HG03139 (cell line): ENCODE results near the gene SCN3B.

Experiments used
- ATAC-seq: cut with Tn5 transposase; IDR thresholded peaks from one replicate; pipeline ENCODE4 v1.9.1; 2021; ENCODE audit not compliant: unreplicated experiment

Gene SCN3B

DNA sequence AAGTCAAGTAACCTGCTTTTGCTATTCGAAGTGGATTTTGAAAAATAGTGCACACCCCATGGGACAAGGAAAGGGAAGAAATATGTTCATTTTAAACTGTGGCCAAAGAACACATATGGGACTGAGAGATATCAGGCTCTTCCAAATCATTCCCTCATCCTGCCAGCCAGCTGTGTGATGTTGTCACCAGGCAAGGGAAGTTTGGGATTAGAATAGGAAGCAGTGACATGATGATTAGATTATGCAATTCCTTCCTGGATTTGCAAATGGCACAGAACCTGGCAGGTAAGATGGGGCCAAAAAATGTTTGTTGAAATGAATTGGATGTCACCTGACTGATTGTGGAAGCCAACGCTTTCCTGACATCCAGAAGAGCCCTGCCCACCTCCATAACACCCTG, 4.9 kb upstream of the SCN3B start:
- ATAC-seq, result no peak

- no peak for ATAC-seq
Measured at GRCh38 chr11:123653827-123654565, 428 bp downstream of the SCN3B start.

DNA sequence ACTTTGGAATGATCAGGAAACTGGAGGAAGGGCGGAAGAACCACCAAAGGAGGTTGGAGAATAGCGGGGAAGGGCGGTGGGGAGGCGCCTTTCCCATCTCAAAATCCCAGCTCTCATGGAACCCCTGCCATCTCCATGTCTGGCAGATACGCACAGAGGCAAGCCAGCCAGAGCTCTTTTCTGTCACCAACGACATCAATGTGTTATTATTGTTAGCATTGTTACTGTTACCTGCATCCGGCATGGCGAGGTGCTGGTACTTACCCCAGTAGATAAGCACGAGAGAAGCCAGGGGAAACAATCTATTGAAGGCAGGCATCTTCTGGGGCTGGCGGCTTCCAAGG, 969 bp downstream of the SCN3B start:
- no peak for ATAC-seq

- no peak for ATAC-seq
Measured at GRCh38 chr11:123652599-123652998, 1.8 kb downstream of the SCN3B start.

GRCh38 chr11:123650901-123651300, 3.5 kb downstream of the SCN3B start:
- no peak for ATAC-seq

DNA sequence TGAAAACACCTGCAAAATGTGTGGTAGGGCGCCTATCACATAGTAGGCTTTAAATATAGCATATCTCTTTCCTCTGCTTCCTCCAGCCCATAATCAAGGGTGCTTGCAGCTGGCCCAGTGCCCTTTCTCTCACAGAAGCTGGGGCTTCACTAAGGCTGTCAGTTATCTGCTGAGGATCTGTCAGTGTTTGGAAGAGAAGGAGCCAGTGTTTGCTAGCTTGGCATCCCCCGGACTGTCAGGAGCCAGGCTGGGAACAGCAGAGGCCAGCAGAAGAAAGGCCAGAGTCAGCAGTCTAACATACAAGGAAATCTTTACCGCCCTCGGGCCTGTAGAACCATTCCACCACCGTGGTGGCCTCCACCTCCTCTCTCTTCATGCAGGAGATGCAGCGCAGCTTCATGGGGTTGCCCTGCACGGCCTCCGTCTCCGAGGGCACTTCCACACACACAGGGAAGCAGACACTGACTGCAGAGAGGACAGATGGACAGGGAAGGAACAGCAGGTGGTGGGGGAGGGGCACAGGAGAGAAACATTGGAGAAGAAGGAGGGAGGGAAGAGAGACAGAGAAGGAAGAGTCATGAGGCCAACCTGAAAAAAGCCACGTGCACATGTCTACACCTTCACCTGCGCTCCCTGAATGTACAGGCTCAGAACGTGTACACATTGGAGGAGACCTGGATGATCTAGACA, 9.0 kb downstream of the SCN3B start:
- ATAC-seq, result no peak

- ATAC-seq, result no peak
Measured at GRCh38 chr11:123642435-123642834, 12.0 kb downstream of the SCN3B start.

DNA sequence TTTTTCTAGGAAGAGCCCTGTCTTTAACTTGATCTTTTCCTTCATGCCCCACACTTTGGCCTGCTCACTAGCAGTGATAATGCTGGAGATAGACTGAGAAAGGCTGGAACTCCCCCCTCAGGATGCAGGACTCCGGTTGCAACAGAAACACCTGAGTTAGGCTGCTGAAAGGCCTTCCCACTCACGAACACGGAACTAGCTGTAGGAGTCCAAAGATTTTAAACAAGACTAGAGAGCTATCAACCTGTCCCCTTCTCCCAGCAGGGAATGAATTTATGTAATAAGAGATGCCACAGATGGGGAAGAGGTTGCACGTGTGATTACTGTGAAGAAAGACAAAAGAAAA, 13.0 kb downstream of the SCN3B start:
- ATAC-seq, result no peak

GRCh38 chr11:123640677-123641494, 13.5 kb downstream of the SCN3B start:
- peak; percentile 70 for ATAC-seq

DNA sequence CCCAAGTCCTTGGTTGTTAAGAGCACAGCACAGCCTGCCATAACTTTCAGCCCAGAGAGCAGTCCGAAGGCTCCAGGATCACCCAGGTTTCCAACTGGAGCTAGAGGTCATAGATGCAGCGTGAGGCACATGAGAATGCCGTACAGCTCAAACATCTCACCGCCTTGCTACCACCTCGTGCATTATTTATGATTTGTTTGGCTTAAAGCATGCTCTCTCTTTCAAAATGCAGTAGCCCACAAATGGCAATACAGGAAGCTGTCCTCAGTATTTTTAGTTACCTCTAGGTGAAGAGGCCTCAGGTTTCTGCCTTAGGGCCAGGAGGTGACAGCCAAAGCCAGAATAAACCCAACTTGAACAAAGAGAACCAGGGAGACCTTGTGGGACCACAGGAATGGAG, 14.4 kb downstream of the SCN3B start:
- ATAC-seq, result no peak

DNA sequence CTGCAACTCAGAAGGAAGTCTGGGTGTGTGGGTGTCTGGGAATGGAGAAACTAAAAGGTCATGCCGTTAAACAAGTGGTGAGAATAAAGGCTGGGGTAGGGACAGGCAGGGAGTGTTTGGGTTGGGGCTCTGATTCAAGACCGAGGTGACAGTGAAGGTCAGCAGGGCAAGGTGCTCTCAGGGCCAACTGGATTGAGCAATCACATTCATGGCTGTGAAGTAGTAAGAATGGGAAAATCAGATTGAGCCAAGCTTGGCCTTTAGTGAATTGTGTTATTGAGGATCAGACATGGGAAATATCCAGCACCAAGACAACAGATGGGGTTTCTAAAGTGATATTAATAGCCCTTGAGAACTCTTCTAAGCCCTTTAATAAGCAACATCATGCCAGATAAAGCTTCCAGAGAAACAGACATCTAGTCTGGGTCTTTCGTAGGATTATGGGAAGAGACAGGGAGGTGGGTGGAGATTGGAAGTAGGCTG, 24.3 kb downstream of the SCN3B start:
- ATAC-seq, result no peak

- no peak for ATAC-seq
Measured at GRCh38 chr11:123628936-123629683, 25.3 kb downstream of the SCN3B start.

DNA sequence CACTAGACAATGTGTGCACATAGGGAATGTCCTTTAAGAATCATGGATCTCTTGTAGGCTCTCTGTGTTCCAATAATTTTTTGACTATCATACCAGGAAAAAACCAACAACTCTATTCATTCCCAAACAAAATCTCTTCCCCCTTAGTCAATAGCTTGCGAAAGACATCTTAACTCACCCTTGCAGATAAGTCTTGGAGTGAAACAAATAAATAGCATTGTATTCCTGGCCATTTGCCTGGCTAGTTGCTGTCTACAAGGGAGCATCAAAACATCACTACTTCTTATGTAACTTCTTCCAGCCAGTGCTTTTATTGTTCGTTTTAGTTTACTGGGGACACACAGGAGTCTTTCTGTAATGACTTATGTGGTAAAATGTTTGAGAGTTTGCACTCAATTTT, 29.4 kb downstream of the SCN3B start:
- no peak for ATAC-seq

GRCh38 chr11:123622576-123622975, 31.8 kb downstream of the SCN3B start:
- ATAC-seq, result no peak

GRCh38 chr11:123616505-123617198, 37.8 kb downstream of the SCN3B start:
- ATAC-seq, result no peak

DNA sequence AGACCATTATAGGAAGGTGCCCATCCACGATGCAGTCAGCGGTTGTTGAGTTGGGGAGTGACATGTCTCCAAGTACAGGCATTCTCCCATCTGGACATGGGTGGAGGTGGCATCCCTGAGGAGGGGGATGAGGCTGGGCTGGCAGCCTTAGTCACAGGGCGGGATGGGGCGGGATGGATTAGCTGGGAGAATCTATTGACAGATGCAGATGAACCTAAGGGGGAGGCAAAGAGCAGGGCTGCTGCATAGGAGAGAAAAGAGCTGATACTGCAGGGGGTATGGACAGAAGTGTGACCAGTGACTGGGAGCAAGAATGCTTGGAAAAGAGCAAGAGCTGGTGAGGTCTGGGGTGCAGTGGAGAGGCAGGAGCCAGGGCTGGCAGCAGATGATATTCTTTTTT, 42.7 kb downstream of the SCN3B start:
- ATAC-seq, result no peak

DNA sequence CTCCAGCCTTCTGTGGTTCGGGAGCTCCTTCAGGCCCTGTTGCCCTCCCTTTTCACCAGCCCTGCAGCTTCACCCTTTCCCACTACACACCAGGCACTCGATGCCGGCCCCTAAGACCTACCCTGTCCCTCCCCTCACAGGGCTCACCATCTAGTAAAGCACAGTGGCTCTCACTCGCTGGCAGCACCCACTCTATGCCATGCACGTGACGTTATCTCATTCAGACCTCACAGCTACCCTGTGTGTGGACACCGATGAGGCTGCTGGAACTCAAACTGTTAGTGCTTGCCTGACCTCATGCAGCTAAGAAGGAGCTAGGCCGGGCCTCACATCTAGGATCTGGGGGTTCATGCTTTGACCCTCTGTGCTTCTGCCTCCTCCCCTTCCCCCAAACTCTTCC, 45.5 kb downstream of the SCN3B start:
- ATAC-seq, result no peak

- no peak for ATAC-seq
Measured at GRCh38 chr11:123608371-123608770, 46.1 kb downstream of the SCN3B start.

- no peak for ATAC-seq
Measured at GRCh38 chr11:123607781-123608180, 46.6 kb downstream of the SCN3B start.

GRCh38 chr11:123603666-123604065, 50.8 kb downstream of the SCN3B start:
- no peak for ATAC-seq

- ATAC-seq, result no peak
Measured at GRCh38 chr11:123601743-123602142, 52.7 kb downstream of the SCN3B start.
